ENCODE data around the gene AIMP1. TPM values are rescaled to one million over a fixed set of nuclear protein-coding genes. Genes with fewer than 3 reads are reported as not detected.

AIMP1 gene
- total and polyA plus RNA-seq, 8 donors: 13.9 to 437 (median 27.2) TPM

GRCh38 chr4:106347167-106347566 is 30.8 kb downstream of the AIMP1 start:
- WGBS, 5 donors: 95 to 98% (median 97%) methylated on average over 1 of the region's 1 CpG
- Histone ChIP-seq H3K9me3 (no peaks in the 10 kb centered on the region), H3K4me3 (no peak overlapping the region), H3K4me1 (peaks cover 0 to 6% (median 0%) of the 10 kb centered on the region in 4 donors), H3K27me3 (no peaks in the 10 kb centered on the region), H3K36me3 (peaks cover 4 to 60% (median 44%) of the 10 kb centered on the region in 4 donors), H3K27ac (no peak overlapping the region)
- no peak for TF ChIP-seq POLR2A (IDR thresholded peaks at IDR 0.05)
- TF ChIP-seq EP300 (IDR thresholded peaks at IDR 0.05): no peak
- no peak for TF ChIP-seq POLR2AphosphoS5 (IDR thresholded peaks at IDR 0.05)
- no peak for TF ChIP-seq CTCF (IDR thresholded peaks at IDR 0.05)
- intact Hi-C loops (cut with DNase I; ENCODE audit: low total_unique reads): no loop called here
- no peak for DNase-seq

- no peak overlapping the region for H3K4me3 ChIP-seq
- no peak overlapping the region for H3K27ac ChIP-seq
- H3K27me3 ChIP-seq: no peaks in the 10 kb centered on the region
- TF ChIP-seq CTCF (IDR thresholded peaks at IDR 0.05) (no peak), EP300 (IDR thresholded peaks at IDR 0.05) (no peak), POLR2A (IDR thresholded peaks at IDR 0.05) (no peak), POLR2AphosphoS5 (IDR thresholded peaks at IDR 0.05) (no peak)
- H3K4me1 ChIP-seq: no peaks in the 10 kb centered on the region
- H3K9me3 ChIP-seq: no peaks in the 10 kb centered on the region
- intact Hi-C loops (cut with DNase I; ENCODE audit: low total_unique reads): no loop called here
- H3K36me3 ChIP-seq: peaks cover 4 to 62% (median 41%) of the 10 kb centered on the region in 4 donors
- no peak for DNase-seq
Observed at GRCh38 chr4:106351016-106351415, 34.7 kb downstream of the AIMP1 start.

DNA sequence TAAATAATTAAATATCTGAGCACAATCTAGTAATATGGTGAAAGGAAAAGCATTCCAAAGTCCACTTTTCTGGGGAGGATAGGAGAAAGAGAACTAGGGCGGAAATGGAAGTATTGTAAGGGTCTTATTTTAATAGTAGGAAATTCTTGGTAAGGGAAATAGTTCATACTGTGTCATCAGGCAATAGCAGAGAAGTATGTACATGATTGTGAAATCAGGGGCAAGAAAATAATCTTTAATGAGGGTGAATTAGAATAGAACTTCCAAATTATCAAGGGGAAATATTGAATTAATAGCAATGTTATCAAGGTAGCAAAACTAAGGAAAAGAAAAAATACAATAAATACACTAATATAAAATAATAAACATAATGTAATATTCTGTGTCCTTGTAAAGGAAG is 37.4 kb downstream of the AIMP1 start:
- 92 to 100% (median 98%) methylated on average over 1 of the region's 1 CpG for WGBS, 5 donors
- Histone ChIP-seq H3K36me3 (peaks cover 0 to 36% (median 18%) of the 10 kb centered on the region in 4 donors), H3K9me3 (no peaks in the 10 kb centered on the region), H3K4me1 (no peaks in the 10 kb centered on the region), H3K27ac (no peak overlapping the region), H3K27me3 (no peaks in the 10 kb centered on the region), H3K4me3 (no peak overlapping the region)
- DNase-seq: no peak
- intact Hi-C loops (cut with DNase I; ENCODE audit: low total_unique reads): no loop called here
- TF ChIP-seq CTCF (IDR thresholded peaks at IDR 0.05) (no peak), EP300 (IDR thresholded peaks at IDR 0.05) (no peak), POLR2AphosphoS5 (IDR thresholded peaks at IDR 0.05) (no peak), POLR2A (IDR thresholded peaks at IDR 0.05) (no peak)

- Histone ChIP-seq H3K27ac (no peak overlapping the region), H3K4me1 (no peaks in the 10 kb centered on the region), H3K4me3 (no peak overlapping the region), H3K27me3 (no peaks in the 10 kb centered on the region), H3K36me3 (peaks cover 0 to 23% (median 7%) of the 10 kb centered on the region in 4 donors), H3K9me3 (no peaks in the 10 kb centered on the region)
- 47 to 68% (median 57%) methylated on average over 4 of the region's 4 CpGs for WGBS, 5 donors
- no peak for TF ChIP-seq EP300 (IDR thresholded peaks at IDR 0.05)
- TF ChIP-seq POLR2AphosphoS5 (IDR thresholded peaks at IDR 0.05): no peak
- no peak for DNase-seq
- intact Hi-C loops (cut with DNase I; ENCODE audit: low total_unique reads): no loop called here
Observed at GRCh38 chr4:106355193-106355592, 38.8 kb downstream of the AIMP1 start.

DNA sequence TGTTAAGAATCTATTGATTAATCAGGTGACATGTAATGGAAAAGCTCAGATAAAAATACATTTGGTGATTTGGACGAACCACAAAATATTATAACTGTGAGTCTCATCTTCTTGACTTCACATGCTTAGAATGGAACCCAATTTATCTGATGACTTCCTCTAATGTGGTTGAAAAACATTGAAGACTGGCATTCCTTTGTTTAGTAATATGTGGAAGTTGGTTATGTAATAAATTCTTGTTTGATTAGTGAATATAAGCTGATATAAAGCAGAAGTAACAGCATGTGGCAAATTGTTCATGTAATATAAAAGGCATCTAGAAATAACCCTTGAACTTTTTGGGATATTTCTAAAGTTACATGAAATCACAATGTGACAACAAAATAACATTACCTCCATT is 42.5 kb downstream of the AIMP1 start:
- WGBS, 5 donors: 81 to 89% (median 87%) methylated on average over 1 of the region's 1 CpG
- Histone ChIP-seq H3K27ac (no peak overlapping the region), H3K4me1 (no peaks in the 10 kb centered on the region), H3K9me3 (no peaks in the 10 kb centered on the region), H3K36me3 (no peaks in the 10 kb centered on the region), H3K27me3 (no peaks in the 10 kb centered on the region), H3K4me3 (no peak overlapping the region)
- DNase-seq: no peak
- TF ChIP-seq POLR2A (IDR thresholded peaks at IDR 0.05): no peak
- no peak for TF ChIP-seq POLR2AphosphoS5 (IDR thresholded peaks at IDR 0.05)
- no peak for TF ChIP-seq EP300 (IDR thresholded peaks at IDR 0.05)
- no peak for TF ChIP-seq CTCF (IDR thresholded peaks at IDR 0.05)
- intact Hi-C loops (cut with DNase I; ENCODE audit: low total_unique reads): no loop called here

Measured in stomach (tissue), 9 donors.